NCI-H128 (cell line): ENCODE measurements around the gene ENG.
"Not testable (repeated sequence)": the region's sequence is repeated elsewhere in the genome, so short reads cannot be mapped to it uniquely, and the experiment has no call there.

Experiments used
- DNase-seq: peaks from one replicate; lab custom pipeline; 2025; ENCODE audit not compliant: unreplicated experiment; lab: John Stamatoyannopoulos, UW

Gene ENG

DNA sequence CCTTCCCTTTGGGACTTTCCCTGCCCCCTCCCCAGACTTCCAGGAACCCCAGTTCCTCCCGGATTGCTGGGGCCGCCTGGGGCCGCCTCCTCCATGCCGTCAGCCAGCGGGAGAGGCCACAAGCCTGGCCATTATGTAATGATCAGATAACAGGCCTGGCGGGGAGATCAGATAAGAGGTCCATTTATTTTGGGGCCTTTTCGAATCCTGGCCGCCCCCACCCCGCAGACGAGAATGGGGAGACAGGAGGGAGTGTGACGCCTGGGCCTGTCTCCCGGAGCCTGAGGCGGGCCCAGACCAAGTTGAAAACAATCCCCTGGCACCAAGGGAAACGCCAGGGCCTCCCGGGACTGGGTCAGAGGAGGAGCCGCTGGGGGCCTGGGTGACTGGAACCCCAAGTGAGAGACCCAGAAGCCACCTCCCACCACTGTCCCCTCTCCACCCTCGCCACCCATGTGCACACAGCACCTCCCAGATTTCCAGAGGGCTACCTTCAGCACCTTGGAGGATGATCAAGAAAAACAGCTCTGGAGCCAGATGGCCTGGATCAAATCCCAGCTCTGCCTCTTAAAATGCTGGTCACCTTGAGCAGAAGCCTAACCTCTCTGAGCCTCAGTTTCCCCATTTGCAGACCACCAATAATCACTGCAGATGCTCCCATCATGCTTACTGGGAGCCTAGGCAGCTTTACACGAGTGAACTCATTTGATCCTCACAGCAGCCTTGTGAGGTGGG, 7.8 kb downstream of the ENG start:
- DNase-seq, result no peak

DNA sequence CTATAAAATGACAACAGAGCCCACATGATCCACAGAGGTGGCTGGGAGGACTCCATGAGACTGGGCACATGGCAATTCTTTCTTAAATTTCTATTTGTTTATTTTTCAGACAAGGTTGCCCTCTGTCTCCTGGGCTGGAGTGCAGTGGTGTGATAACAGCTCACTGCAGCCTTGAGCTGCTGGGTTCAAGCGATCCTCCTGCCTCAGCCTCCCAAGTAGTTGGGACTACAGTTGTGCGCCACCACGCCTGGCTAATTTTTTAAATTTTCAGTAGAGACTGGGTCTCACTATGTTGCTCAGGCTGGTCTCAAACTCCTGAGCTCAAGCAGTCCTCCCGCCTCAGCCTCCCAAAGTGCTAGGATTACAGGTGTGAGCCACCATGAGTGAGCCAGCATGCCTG, 8.8 kb downstream of the ENG start:
- DNase-seq, result not testable (repeated sequence)

DNA sequence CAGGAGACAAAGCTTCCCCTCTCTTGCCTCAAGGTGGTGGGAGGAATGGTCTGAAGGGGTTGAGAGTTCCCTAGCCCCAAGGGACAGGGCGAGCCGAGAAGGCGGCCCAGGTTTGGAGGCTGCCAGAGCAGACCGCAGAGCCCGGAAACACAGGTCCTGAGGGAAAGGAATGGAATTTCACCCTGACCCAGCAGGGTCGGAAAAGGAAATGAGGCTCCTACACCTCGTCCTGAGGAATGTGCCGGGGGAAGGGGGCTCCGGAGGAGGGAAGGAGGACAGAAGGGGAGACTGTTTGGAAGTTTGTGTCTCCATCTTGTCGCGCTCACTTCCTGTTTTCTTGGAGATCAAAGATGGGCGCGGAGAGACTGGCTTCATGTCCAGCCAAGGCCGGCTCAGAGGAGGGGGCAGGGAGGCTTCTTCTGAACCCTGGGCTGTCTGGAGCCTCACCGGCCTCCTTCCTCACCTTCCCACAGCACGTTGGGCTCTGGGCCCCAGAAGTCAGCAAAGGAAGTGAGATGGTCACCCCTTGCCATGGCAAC, 9.6 kb downstream of the ENG start:
- DNase-seq, result no peak

DNA sequence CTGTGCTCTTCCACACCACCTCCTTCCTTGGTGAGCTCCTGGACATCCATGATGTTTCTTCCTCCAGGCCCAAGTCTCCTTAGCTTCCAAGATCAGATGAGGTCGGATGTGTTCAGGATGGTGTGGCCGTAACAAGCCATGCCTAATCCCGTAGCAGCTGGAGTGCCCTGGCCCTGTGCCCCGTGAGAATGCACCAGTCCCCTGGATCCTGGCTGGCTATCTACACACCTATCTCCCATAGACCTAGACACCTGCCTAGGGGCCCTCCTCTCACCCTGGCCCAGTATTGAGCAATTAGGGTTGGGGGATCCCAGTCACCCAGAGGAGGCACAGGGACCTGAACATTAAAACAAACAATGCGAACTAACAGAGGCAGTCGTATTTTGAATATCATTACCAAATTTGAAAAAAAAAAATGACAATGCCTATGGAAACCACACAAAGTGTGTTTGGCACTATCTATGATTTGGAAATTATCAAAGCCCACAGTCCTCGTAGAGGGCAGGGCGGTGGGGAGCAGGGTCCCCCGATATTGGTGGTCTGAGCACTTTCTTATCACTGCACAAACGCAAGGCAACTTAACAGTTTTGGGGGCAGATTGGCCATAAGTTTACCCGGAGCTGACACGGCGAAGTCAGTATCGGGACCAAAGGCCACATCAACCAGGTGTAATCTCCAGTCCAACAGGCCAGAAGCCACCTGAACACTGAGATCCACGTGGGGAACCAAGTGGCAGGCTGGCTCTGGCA, 13.2 kb downstream of the ENG start:
- DNase-seq, result no peak

DNA sequence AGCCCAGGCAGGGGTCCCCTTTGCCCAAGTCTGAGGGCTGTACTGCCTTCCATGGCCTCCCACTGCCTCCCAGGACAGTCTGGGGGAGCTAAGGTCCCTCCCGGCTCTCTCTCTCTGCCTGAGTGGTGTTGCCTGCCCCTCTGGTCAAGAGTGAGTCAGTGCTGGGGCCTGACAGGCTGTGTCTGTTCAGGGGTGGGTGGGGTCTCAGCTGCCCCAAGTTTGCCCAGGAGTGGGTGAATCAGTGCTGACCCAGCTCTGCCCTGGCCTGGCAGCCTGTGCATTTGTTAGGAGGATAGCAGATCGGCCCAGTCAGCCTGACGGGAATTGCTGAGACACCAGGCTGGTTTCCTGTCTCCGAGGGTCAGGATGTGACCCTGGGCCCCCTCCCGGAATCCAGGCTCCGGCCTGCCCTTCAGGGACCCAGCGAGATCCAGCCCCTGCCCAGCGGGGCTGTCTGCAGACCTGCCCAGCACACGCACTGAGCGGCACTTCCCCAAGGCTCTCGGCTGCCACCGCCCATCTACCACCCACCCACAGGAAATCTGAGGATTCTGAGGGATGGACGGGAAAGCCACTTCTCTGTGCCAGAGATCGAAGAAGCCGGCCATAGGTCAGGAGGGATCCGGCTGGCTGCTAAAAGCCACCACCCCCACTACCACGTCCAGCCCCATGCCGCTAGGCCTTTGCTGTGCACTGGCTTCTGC, 15.9 kb downstream of the ENG start:
- DNase-seq, result no peak

DNA sequence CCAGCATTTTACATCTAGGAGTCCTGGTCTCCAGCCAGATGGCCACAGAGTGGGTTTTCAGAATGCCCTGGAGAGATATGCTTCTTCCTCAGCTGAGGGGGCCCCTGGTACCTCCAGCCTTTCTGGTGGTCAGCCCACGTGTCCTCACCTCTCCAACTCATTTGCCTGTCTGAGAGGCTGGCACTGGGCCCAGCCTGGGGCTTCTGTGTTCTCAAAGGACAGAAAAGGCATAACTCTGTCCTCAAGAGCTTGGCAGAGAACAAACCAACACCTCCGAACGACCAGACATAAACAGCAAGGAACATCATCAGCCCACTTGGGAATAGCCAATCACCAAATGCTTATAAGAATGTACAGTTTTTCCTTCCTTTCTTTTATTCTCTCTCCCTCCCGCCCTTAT, 17.1 kb downstream of the ENG start:
- DNase-seq, result no peak

DNA sequence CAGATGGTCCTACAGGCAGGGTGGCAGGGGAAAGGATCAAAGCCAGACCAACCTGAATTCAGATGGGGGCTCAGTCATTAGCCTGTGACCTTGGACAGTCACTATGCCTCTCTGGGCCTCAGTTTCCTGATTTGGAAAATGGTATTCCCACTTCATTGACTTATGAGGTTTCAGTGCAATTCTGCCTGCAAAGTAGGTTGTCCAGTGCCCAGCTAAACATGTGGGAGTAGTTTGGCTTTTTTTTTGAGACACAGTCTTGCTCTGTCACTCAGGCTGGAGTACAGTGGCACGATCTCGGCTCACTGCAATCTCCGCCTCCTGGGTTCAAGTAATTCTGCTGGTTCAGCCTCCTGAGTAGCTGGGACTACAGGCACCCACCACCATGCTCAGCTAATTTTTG, 17.9 kb downstream of the ENG start:
- DNase-seq, result not testable (repeated sequence)

DNA sequence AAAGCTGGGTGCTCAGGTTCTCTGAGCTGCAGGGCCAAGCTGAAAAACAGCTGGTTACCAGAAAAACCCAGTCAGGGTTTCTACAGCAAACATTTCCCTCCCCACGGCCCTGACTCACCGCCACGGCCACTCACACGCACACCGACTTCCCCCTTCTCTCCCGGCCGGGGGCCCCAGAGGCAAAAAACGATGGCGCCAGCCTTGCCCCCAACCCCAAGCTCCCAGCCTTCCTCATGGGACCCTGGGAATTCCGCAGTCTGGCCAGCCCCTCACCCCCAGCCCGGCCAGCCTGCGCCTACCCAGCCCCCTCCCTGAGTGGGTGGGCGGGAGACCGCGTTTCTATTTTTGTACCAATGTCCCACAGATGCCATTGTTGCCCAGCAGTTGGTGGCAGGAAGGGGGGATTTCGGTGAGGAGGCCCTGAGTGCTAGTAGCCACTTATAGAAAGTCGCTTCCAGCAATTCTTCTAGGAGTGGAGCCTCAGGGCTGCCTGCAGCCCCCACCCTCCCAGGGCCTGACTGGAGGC, 18.4 kb downstream of the ENG start:
- DNase-seq, result no peak

DNA sequence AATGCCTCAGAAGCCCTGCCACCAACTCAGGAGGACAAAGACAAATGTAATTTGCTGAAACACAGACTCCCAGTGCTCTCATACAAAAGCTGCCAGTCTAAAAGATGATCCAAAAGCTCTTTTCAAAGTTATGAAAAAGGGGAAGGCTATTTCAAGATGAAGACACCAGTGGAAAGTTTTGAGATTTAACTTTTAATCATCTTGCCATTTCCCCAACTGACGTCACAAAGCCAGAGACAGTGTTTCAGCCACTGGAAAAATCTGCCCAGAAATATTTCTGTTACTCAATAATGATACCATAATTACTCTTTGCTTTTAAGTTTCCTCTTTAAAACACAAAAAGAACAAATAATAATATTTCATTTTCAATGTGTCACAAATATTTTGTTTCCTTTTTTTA, 20.9 kb downstream of the ENG start:
- no peak for DNase-seq

DNA sequence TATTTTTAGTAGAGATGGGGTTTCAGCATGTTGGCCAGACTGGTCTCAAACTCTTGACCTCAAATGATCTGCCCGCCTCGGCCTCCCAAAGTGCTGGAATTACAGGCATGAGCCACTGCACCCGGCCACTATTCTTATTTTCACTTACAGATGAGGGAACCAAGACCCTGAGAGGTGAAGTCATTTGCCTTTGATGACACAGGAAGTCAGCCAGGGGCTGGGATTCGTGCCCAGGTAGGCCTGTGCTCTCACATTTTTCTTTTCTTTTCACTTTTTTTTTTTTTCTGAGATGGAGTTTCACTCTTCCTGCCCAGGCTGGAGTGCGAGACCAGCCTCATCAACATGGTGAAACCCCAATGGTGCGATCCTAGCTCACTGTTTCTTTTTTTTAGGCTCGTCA, 22.2 kb downstream of the ENG start:
- no peak for DNase-seq

DNA sequence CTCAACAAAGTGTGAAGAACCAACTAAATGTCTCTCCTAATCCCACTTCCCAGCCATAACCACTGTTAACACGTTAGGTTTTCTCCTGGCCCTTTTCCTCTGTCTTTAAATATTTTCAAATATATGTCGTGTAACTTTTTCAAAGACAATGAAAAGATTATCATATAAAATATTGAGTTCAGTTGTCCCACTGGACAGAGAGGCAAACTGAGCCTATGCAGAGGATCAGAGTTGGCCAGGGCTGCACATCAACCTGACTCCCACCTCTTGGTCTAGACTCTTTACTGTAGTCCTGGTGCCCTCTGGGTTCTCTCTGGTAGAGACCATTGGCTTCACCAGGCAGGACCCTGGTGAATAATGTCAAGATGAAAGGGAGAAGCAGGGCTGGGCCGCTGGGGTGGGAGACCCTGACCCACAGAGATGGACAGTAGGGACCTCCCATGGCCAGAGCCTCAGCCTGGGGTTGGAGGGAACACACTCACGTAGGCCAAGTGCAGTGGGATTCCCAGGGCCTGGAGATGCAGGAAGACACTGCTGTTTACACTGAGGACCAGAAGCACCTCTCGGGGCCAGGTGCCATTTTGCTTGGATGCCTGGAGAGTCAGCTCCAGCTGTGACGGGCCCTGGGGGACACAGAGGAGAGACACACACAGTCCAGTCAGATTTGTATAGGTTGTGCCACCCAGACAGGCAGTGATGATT, 25.1 kb downstream of the ENG start:
- no peak for DNase-seq

DNA sequence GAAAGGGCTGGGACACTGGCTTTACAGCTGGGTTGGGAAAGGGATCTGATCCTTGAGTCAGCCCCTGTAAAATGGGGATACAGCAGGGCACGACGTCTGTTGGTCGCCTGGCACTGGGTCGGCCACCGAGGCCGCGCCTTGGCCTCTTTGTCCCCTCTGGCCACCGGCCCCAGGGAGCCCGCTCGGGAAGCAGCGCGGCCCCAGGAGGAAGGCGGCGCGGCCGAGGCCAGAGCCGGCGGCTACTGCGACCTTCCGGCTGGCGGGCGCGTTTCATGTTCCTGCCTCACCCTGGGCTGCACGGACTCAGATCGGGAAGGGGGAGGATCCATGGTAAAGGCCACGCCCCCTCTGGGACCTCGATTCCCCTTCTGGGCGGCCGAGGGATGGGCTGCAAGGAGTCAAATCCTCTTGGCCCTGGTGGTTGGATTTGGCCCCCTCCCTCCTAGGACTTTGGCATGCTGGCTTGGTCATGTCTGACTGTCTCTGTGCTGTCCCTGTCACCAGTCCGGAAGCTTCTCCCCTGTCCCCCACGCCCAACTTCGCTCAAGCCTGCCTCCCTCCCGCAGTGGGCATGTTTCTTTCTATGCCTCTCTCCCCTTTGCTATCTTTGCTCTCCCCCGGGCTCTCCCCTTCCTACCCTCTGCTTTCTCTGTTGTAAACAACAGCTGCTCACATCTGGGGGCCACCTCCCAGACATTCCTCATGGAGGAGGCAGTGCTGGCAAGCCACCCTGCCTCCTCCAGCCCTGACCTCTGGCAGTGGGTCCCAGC, 26.0 kb downstream of the ENG start:
- DNase-seq, result peak; percentile 13

DNA sequence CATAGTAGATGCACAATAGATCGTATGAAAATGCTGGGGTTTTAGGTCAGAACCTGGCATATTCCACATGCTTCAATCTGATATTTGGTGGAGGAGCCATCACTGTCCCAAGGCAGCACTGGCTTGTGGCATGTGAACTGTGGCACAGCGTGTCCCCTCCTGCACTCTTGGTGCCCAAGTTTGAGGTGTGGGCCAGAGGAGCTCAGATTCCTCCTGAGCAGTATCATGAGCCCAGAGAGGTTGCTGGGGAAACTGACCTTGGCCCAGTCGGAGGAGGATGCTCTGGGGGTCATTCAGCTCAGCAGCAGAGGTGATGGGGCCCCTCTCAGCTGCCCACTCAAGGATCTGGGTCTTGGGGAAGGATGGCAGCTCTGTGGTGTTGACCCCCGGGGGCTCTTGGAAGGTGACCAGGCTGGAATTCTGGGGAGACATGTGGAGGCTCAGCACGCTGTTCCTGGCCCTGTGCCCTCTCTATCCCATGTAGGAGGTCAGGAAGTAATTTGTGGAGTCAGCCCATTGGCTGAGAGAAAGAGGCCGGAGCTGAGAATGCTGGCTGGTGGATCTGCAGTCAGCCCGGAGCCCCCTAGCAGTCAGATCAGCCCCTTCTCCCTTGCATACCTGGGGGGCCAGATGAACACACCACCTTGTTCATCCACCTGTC, 28.1 kb downstream of the ENG start:
- no peak for DNase-seq

DNA sequence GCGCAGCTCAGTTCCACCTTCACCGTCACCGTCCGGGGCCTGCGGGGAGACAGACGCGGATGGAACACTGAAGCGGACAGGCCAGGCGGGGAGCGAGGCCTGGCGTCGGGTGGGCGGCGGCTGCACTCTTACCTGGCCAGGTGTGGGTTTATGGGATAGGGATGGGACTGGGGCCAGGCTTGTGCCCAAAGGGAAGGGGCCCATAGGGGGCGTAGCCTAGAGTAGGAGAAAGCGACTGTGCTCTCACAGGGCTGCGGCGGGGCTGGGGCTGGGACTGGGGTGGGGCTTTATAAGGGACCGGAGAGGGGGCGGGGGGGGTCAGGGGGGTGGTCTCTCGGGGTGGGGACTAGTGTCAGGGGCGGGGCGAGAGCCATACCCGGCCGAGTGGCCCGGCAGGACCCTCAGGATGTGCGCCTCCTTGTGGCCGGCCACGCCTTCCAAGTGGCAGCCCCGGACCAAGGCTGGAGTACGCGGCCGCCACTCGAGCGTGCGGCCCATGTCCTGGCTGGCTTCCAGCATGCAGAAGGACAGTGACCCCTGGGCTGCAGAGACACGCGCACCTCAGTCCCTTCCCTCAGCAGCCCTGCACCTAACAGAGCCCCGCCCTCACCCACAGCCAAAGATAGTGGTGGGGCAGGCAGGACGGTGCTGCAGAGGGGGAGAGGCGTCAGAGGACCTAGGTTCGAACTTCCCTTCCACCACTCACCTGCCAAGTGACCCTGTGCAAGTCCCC, 29.0 kb downstream of the ENG start:
- DNase-seq, result no peak

DNA sequence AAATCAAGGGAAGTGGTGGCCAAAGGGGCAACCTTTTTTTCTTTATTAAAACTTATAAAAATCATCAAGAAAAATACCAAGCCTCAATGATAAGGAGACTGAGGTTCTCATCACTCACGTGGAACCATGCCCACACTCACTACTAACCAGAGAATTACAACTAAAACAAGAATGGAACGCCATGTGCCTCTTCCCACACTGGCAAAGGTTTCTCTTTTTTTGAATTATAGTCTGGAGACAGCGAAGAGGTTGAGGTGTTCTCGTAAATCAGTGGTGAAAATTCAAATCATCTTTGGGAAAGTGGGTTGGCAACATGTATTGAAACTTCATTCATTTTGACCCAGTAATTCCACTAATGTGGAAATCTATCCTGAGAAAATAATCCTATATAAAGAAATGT, 32.4 kb downstream of the ENG start:
- DNase-seq, result no peak

DNA sequence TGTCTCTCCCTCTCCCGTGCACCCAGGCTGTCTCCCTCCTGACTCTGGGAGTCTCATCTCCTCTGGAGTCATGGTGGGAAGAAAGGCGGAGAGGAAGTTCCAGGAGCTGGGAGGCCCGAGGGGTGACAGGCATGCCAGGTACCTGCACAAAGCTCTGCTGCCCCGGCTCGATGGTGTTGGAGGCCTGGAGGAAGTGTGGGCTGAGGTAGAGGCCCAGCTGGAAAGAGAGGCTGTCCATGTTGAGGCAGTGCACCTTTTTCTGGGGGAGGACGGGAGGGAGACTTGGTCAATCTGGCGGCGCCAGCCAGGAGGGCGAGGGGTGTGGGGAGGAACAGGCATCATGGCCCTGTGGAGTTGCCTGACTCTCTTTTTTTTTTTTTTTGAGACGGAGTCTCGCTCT, 35.9 kb downstream of the ENG start:
- DNase-seq, result no peak

DNA sequence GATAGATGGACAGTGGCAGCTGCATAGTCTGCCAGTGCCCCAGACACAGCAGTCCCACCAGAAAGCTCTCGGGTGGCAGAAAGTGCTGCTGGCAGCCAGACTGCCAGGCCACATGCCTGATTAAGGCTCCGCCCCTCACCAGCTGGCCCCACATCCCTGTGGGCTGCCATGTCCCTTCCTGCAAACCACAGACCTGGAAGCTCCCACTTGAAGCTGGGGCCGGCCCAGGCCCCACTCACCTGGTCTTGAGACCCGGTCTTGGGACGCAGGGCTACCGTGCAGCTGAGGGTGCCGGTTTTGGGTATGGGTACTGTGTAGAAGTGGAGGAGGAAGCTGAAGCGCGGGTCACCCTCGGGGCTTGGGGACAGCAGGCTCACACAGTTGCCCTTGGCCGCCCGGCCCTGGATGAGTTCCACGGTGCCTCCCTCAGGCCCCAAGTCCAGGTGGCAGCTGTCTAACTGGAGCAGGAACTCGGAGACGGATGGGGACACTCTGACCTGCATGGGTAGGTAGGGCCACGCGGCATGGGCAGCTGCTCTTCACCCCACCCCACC, 36.5 kb downstream of the ENG start:
- DNase-seq, result no peak

DNA sequence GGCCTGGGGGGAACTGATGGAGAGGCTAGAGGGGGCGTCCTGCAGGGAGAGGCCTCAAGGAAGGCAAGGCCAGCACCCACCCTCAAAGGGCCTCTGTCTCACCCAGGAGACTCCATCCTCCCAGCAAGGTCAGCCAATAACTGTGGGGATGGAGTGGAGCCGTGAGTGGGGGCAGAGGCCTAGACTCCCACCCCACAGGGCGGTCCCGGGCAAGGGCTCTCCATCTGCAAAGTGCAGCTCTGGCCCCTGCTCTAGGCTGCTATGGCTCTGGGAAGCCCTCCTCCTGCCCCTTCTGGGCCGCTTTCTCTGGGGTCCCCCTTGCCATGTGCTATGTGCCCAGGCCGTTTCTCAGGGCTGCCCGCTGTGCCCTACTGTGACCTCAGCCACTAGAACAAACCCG, 37.7 kb downstream of the ENG start:
- no peak for DNase-seq

DNA sequence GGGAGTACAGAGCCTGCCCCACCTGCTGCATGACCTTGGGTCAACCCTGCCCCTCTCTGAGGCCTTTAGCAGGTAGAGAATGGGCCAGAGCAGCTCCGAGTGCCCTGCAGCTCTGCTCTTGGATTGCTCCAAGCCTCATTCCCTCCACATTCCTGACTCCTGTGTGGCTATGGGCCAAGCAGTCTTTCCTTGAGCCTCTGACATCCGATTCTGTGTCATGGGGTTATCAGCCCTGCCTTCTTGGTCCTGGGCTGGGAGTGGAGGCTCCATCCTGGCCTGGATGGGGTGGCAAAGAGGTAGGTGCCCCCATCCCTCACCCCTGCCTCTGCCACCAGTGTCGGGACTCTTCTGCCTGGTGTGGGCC, 38.1 kb downstream of the ENG start:
- DNase-seq, result no peak
